NCI-H526 (cell line): ENCODE results near the gene STXBP2.

Experiments used
- DNase-seq, 2 experiments: peaks; one replicate each; lab custom pipeline; 2025; lab: John Stamatoyannopoulos, UW

Gene STXBP2

GRCh38 chr19:7612282-7613274, 24.3 kb upstream of the STXBP2 start:
- no peak for DNase-seq

GRCh38 chr19:7614859-7615741, 21.8 kb upstream of the STXBP2 start:
- DNase-seq: no peak

- no peak for DNase-seq
Observed at GRCh38 chr19:7617172-7617571, 19.7 kb upstream of the STXBP2 start.

GRCh38 chr19:7617735-7618134, 19.2 kb upstream of the STXBP2 start:
- no peak for DNase-seq

- no peak for DNase-seq
Observed at GRCh38 chr19:7618348-7618747, 18.6 kb upstream of the STXBP2 start.

GRCh38 chr19:7618771-7619510, 18.0 kb upstream of the STXBP2 start:
- no peak for DNase-seq

- DNase-seq: no peak
Observed at GRCh38 chr19:7619671-7620441, 17.1 kb upstream of the STXBP2 start.

- DNase-seq: no peak
Observed at GRCh38 chr19:7620442-7621412, 16.2 kb upstream of the STXBP2 start.

GRCh38 chr19:7622933-7623685, 13.8 kb upstream of the STXBP2 start:
- no peak for DNase-seq

GRCh38 chr19:7623725-7624603, 12.9 kb upstream of the STXBP2 start:
- DNase-seq: no peak

GRCh38 chr19:7624810-7625209, 12.1 kb upstream of the STXBP2 start:
- no peak for DNase-seq

GRCh38 chr19:7625763-7626372, 11.0 kb upstream of the STXBP2 start:
- DNase-seq: no peak

GRCh38 chr19:7627166-7627565, 9.7 kb upstream of the STXBP2 start:
- DNase-seq: no peak

GRCh38 chr19:7628589-7629311, 8.2 kb upstream of the STXBP2 start:
- no peak for DNase-seq

GRCh38 chr19:7629347-7630054, 7.4 kb upstream of the STXBP2 start, which contains the start of the genes PET100 and XAB2:
Gene PET100 (plus strand): TSS chr19:7629793. CDS start chr19:7629834, 41 bp downstream.
Gene XAB2 (minus strand): TSS chr19:7629545. CDS start chr19:7629527, 18 bp downstream.
- DNase-seq: peak; percentile 95 to 96

GRCh38 chr19:7631577-7631976, 5.3 kb upstream of the STXBP2 start:
- no peak for DNase-seq
